ENCODE results near the gene TTC39B.

TTC39B gene

GRCh38 chr9:15213249-15213648 is 93.8 kb downstream of the TTC39B start:
- Mint-ChIP-seq H3K27me3 (no peaks in the 10 kb centered on the region), H3K4me1 (peaks cover 19% of the 10 kb centered on the region), H3K27ac (no peak overlapping the region), H3K9me3 (no peaks in the 10 kb centered on the region), H3K4me3 (no peak overlapping the region), H3K36me3 (ENCODE audit: low read depth) (peaks cover 16% of the 10 kb centered on the region)
- ATAC-seq = no peak
- no peak for DNase-seq

- Mint-ChIP-seq H3K4me1 (peaks cover 26% of the 10 kb centered on the region), H3K4me3 (no peak overlapping the region), H3K36me3 (ENCODE audit: low read depth) (peaks cover 14% of the 10 kb centered on the region), H3K9me3 (peaks cover 5% of the 10 kb centered on the region), H3K27ac (no peak overlapping the region), H3K27me3 (no peaks in the 10 kb centered on the region)
- DNase-seq (no peak), ATAC-seq (no peak)
Measured at GRCh38 chr9:15211815-15212495, 95.1 kb downstream of the TTC39B start.

- H3K9me3 Mint-ChIP-seq = peaks cover 8% of the 10 kb centered on the region
- DNase-seq (peak; percentile 54), ATAC-seq (no peak)
- H3K36me3 Mint-ChIP-seq (ENCODE audit: low read depth) = peaks cover 17% of the 10 kb centered on the region
- no peaks in the 10 kb centered on the region for H3K27me3 Mint-ChIP-seq
- no peak overlapping the region for H3K27ac Mint-ChIP-seq
- H3K4me1 Mint-ChIP-seq = peaks cover 32% of the 10 kb centered on the region
- H3K4me3 Mint-ChIP-seq = no peak overlapping the region
Measured at GRCh38 chr9:15211160-15211814, 95.7 kb downstream of the TTC39B start.

- Mint-ChIP-seq H3K27me3 (no peaks in the 10 kb centered on the region), H3K4me3 (no peak overlapping the region), H3K27ac (peak overlapping the region; percentile 88), H3K4me1 (peaks cover 40% of the 10 kb centered on the region), H3K9me3 (peaks cover 8% of the 10 kb centered on the region), H3K36me3 (ENCODE audit: low read depth) (peaks cover 31% of the 10 kb centered on the region)
- DNase-seq = no peak
- peak; percentile 86 for ATAC-seq
Measured at GRCh38 chr9:15206903-15207696, 99.9 kb downstream of the TTC39B start.

GRCh38 chr9:15205632-15206420 is 101.2 kb downstream of the TTC39B start:
- Mint-ChIP-seq H3K4me1 (peaks cover 32% of the 10 kb centered on the region), H3K36me3 (ENCODE audit: low read depth) (peaks cover 33% of the 10 kb centered on the region), H3K27me3 (no peaks in the 10 kb centered on the region), H3K9me3 (peaks cover 8% of the 10 kb centered on the region), H3K27ac (peak overlapping the region; percentile 68), H3K4me3 (no peak overlapping the region)
- DNase-seq (no peak), ATAC-seq (no peak)

- H3K4me3 Mint-ChIP-seq = no peak overlapping the region
- H3K9me3 Mint-ChIP-seq = peaks cover 8% of the 10 kb centered on the region
- H3K27me3 Mint-ChIP-seq = no peaks in the 10 kb centered on the region
- ATAC-seq (no peak), DNase-seq (no peak)
- H3K4me1 Mint-ChIP-seq = peaks cover 25% of the 10 kb centered on the region
- no peak overlapping the region for H3K27ac Mint-ChIP-seq
- H3K36me3 Mint-ChIP-seq (ENCODE audit: low read depth) = peaks cover 29% of the 10 kb centered on the region
Measured at GRCh38 chr9:15203581-15203980, 103.4 kb downstream of the TTC39B start.

GRCh38 chr9:15200111-15200510 is 106.9 kb downstream of the TTC39B start:
- ATAC-seq (no peak), DNase-seq (no peak)
- Mint-ChIP-seq H3K4me3 (no peak overlapping the region), H3K4me1 (no peaks in the 10 kb centered on the region), H3K27ac (no peak overlapping the region), H3K36me3 (ENCODE audit: low read depth) (peaks cover 20% of the 10 kb centered on the region), H3K27me3 (no peaks in the 10 kb centered on the region), H3K9me3 (no peaks in the 10 kb centered on the region)

GRCh38 chr9:15192856-15193255 is 114.2 kb downstream of the TTC39B start:
- no peak overlapping the region for H3K27ac Mint-ChIP-seq
- no peaks in the 10 kb centered on the region for H3K9me3 Mint-ChIP-seq
- H3K4me1 Mint-ChIP-seq = peaks cover 13% of the 10 kb centered on the region

GRCh38 chr9:15191378-15191777 is 115.6 kb downstream of the TTC39B start:
- peak; percentile 97 for ATAC-seq
- H3K36me3 Mint-ChIP-seq (ENCODE audit: low read depth) = peaks cover 41% of the 10 kb centered on the region
- H3K4me1 Mint-ChIP-seq = peaks cover 13% of the 10 kb centered on the region
- no peaks in the 10 kb centered on the region for H3K9me3 Mint-ChIP-seq
- H3K27me3 Mint-ChIP-seq = no peaks in the 10 kb centered on the region
- no peak overlapping the region for H3K4me3 Mint-ChIP-seq
- no peak for DNase-seq
- H3K27ac Mint-ChIP-seq = no peak overlapping the region

More at GRCh38 chr9:15192856-15193255, 114.2 kb downstream of the TTC39B start:
- Mint-ChIP-seq H3K27me3 (no peaks in the 10 kb centered on the region), H3K36me3 (ENCODE audit: low read depth) (peaks cover 43% of the 10 kb centered on the region), H3K4me3 (no peak overlapping the region)
- DNase-seq (no peak), ATAC-seq (no peak)

- Mint-ChIP-seq H3K27ac (no peak overlapping the region), H3K9me3 (no peaks in the 10 kb centered on the region), H3K36me3 (ENCODE audit: low read depth) (peaks cover 34% of the 10 kb centered on the region), H3K4me3 (no peak overlapping the region), H3K27me3 (no peaks in the 10 kb centered on the region), H3K4me1 (peaks cover 13% of the 10 kb centered on the region)
- ATAC-seq (no peak), DNase-seq (no peak)
Measured at GRCh38 chr9:15189481-15189880, 117.5 kb downstream of the TTC39B start.

GRCh38 chr9:15187589-15187988 is 119.4 kb downstream of the TTC39B start:
- Mint-ChIP-seq H3K27ac (no peak overlapping the region), H3K4me3 (no peak overlapping the region), H3K36me3 (ENCODE audit: low read depth) (peaks cover 38% of the 10 kb centered on the region), H3K27me3 (no peaks in the 10 kb centered on the region), H3K4me1 (peaks cover 13% of the 10 kb centered on the region), H3K9me3 (no peaks in the 10 kb centered on the region)
- no peak for DNase-seq
- ATAC-seq = no peak

- Mint-ChIP-seq H3K27ac (no peak overlapping the region), H3K36me3 (ENCODE audit: low read depth) (peaks cover 23% of the 10 kb centered on the region), H3K4me1 (peaks cover 14% of the 10 kb centered on the region)
Measured at GRCh38 chr9:15182730-15183129, 124.3 kb downstream of the TTC39B start.

GRCh38 chr9:15182101-15182551 is 124.9 kb downstream of the TTC39B start:
- ATAC-seq (no peak), DNase-seq (no peak)
- H3K4me3 Mint-ChIP-seq = no peak overlapping the region
- H3K27me3 Mint-ChIP-seq = no peaks in the 10 kb centered on the region
- H3K9me3 Mint-ChIP-seq = no peaks in the 10 kb centered on the region
- no peak overlapping the region for H3K27ac Mint-ChIP-seq
- peaks cover 26% of the 10 kb centered on the region for H3K36me3 Mint-ChIP-seq (ENCODE audit: low read depth)
- H3K4me1 Mint-ChIP-seq = peaks cover 14% of the 10 kb centered on the region

More at GRCh38 chr9:15182730-15183129, 124.3 kb downstream of the TTC39B start:
- ATAC-seq (no peak), DNase-seq (no peak)
- no peak overlapping the region for H3K4me3 Mint-ChIP-seq
- no peaks in the 10 kb centered on the region for H3K9me3 Mint-ChIP-seq
- H3K27me3 Mint-ChIP-seq = no peaks in the 10 kb centered on the region

- Mint-ChIP-seq H3K4me1 (peaks cover 14% of the 10 kb centered on the region), H3K27me3 (no peaks in the 10 kb centered on the region), H3K4me3 (no peak overlapping the region), H3K36me3 (ENCODE audit: low read depth) (peaks cover 28% of the 10 kb centered on the region), H3K27ac (no peak overlapping the region), H3K9me3 (no peaks in the 10 kb centered on the region)
- DNase-seq (no peak), ATAC-seq (no peak)
Measured at GRCh38 chr9:15180124-15180523, 126.9 kb downstream of the TTC39B start.

Data from activated naive CD8-positive, alpha-beta T cell treated with anti-CD3 and anti-CD28 coated beads, Interleukin-2, amount 50 U/mL, for 24 hours (primary cell).